ENCODE measurements around the gene PCDH15.

PCDH15 gene

DNA sequence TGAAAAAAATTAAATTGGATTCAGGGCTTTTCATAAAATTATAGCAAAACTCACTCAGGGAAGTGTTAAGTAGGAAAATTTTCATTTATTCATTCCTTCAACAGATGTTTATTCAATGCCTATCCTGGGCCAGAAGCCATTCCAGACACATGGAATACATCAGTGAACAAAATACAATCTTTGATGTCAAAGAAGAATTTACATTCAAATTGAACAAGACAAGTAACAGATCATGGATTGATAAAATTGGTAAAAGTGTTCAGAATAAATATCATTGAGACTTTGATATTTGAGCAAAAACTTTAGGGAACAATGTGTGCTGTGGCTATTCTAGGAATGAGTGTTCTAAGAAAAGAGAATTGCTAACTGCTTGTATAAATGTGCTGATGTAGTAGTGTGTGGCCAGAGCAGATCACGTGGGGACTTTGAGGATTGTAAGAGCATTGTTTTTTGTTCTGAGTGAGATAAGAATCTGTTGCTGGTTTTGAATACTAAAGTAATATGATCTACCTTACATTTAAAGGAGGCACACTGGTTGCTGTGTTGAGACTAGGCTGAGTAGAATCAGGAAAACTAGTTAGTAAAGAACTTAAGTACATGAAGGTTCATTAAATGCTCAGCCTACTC is 957.2 kb downstream of the PCDH15 start:
- no peak for DNase-seq (ENCODE audit: low spot score)

DNA sequence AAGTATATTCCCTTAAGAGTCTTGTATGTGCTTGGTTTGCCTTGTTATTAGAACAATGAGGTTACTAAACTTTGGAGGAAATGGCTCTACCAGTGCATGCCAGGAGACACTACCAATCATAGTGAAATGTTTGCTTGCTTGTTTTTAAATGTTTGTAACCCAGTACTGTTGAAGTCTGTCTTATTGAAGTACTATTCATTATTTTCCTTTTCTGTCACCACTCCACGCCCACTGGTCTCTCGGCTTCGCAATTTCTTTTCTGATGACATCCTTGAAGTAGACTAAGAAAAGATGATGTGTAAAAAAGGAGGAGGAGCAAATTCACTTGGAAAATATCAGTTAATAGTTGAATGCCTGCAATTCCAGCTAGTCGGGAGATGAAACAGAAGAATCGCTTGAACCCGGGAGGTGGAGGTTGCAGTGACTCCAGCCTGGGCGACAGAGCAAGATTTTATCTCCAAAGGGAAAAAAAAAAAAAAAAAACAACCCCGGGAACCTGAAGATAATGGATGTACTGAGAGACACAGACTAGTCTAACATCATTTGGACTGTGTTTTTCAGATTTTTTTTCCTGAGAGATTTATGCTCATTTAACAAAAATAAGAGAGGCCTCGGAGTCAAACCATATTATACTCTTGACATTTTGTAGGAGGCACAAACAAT is 959.4 kb downstream of the PCDH15 start:
- no peak for DNase-seq (ENCODE audit: low spot score)

DNA sequence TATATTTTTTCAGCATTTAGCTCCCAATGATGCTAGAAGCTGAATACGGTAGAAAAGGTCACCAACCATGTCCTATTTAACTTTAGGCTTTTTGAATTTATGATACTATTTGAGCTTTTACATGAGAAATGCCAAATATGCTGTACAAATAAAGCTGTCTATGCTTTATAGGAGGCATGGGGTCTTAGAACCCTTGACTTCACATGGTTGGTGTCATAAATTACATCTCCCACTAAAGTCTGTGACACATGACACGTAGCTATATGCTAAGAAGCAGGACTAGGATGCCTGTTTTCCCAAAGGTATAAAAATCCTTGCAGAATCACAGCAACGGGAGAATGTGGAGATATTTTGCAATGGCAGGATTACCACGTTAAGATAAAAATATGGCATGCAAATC is 960.4 kb downstream of the PCDH15 start:
- no peak for DNase-seq (ENCODE audit: low spot score)

DNA sequence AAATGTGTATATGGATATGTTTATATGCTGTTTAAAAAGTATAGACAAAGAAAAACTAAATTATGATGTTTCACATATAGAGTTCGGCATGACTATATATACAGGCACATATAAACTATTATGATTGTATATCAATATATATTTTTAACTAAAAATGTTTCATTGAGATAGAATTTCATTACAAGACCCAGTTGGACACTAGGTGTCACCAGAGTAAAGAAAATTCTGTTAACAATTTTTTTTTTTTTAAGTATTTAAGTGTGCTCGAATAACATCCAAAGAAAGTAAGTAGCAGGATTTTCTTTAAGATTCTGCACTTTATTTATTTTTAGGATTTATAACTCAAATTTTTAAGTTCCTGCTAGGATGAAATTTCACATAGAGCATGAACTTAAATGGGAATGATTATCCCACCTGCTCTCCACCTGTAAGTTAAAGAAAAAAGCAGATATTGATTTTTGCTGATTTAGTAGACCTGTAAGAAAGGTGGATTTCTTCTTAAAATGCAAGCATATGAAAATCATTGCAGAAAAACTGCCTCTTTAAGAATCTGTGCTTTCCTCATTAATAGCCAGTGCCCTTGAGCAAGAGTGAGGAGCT is 961.5 kb downstream of the PCDH15 start:
- peak; percentile 59 for DNase-seq (ENCODE audit: low spot score)

DNA sequence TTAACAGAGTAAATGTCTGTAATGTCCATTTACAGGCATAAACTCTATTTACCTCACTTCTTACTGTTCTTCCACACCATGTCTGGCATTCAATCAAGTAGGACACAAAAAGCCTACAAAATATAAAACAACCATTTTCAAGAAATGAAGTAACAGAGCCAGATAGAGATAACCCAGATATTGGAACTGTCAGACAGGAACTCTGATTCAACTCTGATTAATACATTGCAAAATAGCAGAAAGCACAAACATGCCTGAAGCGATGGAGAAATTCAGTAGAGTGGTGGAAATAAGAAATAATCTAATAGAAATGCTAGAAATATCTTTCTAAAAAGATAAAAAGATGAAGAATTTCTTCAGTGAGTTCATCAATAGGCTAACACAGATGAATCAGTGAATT is 964.4 kb downstream of the PCDH15 start:
- no peak for DNase-seq (ENCODE audit: low spot score)

DNA sequence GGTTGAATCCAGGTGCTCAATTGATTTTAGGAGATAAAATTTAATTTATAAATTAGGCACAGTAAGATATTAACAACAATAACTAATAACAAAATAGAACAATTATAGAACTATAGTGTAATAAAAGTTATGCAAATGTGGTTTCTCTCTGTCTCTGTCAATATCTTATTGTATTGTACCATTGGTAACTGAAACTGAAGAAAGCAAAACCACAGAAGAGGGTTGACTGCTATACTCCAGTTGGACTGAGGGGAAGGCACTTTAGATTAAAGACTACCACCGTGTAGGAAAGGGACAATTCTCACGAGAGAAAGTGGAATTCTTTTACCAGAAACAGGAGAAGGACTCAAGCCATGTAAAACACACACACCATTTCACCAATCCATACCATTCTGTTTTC is 967.1 kb downstream of the PCDH15 start:
- no peak for DNase-seq (ENCODE audit: low spot score)

DNA sequence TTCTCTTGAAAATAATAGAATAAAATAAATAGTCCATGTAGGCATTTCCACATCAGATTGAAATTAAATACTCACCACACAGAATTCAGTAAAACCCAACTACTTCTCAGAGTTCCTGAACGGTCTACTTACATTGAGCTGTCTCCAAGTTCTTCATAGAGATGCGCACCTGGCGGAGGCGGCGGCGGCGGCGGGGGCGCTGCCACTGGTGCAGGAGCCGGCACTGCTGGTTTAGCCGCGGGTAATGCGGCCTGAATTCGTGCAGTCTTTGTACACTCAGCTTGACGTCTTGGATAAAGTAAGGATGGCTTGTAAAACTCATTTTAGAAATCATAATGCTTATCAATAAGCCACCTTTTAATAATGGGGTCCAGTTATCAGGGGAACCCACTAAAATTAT is 973.8 kb downstream of the PCDH15 start:
- DNase-seq (ENCODE audit: low spot score) = no peak

DNA sequence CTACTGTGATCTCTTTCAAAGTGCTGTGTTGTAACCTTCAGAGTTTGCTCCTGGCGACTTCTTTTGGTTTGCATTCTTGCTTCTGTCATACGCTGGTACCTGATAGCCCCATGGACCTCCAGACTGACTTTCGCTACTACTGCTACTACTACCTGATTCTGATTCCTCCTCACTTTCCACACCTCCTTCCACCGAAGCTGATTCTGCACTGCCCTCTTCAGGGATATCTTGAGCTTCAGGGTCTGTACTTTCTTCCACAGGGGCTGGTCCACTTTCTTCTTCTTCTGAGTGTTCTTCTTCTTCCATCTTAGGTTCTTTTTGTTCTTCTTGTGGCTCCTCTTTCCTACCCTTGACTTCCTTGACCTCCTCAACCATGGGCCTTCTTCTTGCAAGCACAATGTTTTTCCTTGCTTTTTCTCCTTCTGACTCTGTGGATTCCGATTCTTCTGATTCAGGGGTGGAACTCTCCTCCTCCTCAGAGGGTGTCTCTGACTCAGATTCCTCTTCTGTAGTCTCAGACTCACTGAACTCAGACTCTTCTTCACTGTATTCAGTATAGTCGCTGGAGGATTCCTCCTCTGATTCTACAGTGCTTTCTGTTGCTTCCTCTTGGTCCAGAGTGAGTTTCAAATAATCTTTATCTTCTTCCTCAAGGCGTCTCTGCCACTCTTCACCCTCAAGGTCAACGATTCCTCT is 992.2 kb downstream of the PCDH15 start:
- DNase-seq (ENCODE audit: low spot score) = no peak

DNA sequence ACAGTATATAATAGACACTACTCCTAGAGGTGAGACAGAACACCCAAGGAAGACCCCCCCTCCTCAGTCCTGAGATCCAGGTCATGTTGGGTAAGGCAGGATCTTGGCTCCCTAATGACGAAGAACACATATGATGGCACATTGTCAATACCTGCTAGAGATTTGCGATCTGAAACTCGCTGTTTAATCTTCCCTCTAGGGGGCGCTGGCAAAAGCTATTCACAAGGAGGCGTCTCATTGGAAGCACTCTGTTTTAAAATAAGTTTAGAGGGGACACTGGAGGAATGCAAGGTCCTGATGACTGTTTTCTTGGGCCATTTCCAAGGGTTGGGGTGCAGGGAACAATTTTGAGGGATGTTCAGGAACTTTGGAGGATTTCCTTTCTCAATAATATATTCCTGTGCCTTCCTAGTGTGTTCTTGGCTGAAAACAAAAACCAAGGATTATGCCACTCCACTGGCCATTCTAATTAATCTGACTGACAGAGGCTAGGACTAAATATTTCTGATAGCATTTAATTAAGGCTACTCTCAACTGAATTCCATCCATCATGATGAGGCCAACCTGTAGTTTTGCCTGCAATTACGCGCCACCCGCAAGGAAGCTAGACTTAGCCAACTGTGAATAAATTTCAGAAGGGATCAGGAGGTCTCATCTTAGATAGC is 1014.7 kb downstream of the PCDH15 start:
- DNase-seq (ENCODE audit: low spot score) = no peak

DNA sequence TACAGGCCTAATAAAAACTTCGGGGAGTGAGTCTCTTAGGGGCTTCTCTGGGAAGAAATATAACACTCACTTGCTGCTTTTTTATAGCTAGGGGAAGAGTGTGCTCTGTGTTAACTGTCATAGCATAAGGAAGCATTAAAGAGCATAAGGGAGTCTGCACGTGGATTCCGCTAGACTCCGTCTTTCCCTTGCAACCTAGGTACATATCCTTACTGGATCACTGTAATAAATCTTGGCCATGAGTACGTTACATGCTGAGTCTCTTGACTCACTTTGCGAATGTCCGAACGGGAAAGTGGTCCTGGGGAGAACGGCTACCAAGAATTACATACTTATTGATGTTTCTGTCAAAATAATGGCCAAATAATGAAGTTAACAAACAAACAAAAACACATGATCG is 1029.3 kb downstream of the PCDH15 start:
- DNase-seq (ENCODE audit: low spot score) = no peak

DNA sequence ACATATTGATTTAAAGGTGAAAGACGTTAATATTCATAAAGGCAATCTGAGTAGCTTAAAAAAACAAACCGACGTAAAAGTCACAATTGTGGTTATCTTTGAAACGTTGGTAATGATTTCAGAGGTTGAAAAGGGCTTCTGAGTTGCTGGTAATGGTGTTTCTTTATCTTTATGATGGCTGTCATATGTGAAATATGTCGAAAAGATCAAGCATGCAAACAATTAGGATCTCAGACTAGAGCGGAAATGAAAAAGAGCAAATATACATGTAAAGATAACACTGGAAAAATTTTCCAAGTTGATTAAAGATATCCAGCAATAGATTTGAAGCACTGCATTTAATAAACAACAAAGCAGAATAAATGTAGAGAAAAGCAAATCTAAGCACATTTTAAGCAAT is 1030.1 kb downstream of the PCDH15 start:
- no peak for DNase-seq (ENCODE audit: low spot score)

DNA sequence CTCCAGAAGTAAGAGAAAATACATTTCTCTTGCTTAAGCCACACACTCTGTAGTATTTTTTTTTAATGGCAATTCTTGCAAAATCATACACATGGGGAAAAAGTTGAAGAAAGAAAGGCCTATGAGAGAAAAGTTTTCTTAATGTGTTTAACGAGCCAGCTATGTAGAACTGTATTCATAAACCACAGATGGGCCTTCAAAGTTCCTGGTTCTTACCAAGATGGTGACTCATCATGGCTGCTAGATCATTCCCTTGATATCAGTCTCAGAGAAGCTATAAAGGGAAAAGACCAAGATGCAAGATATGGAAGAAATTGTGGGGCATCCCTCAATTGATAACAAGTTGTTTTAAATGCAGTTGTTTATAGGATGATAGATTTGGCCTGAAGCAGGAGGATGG is 1035.7 kb downstream of the PCDH15 start:
- no peak for DNase-seq (ENCODE audit: low spot score)

DNA sequence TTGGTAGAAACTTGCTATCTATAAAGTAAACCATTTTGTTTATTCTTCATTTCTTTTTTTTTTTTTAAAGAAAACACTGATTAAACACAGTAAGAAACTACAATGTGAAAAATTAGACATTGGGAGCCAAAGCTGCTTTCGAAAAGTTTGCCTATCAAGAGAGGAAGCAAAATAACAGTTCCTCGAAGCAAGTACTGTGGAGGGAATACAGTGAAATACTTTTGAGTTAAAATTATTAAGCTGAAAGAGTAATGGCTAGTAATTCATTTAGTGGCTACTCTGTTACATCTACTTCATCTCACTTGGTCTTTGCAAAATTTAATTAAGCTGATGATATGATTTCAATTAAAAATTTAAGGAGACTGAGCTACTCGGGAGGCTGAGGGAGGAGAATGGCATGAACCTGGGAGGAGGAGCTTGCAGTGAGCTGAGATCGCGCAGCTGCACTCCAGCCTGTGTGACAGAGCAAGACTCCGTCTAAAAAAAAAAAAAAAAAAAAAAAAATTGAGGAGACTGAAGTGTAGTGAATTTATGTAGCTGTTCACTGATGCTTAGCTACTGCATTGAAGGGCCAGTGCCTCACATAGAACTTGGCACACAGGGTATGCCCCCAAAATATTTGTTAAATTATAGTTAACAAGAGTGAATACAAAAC is 1046.3 kb downstream of the PCDH15 start:
- DNase-seq (ENCODE audit: low spot score) = no peak
